GM18951 (cell line): ENCODE measurements around the gene CIB2.

ENCODE experiments used
- POLR2A ChIP-seq: IDR thresholded peaks from 4 replicates; pipeline ENCODE4 v1.6.1; 2011; ENCODE audit warnings: mild to moderate bottlenecking; ENCODE audit not compliant: insufficient read length, insufficient read depth; ENCODE audit errors: extremely low read depth
- in situ Hi-C: fragments of 300-500 bp; cut with MboI; formaldehyde crosslinking; loops from one replicate; pipeline ENCODE4 v1.12.0; 2022; ENCODE audit warnings: low sequenced_read_pairs, mixed read lengths, inconsistent platforms; ENCODE audit not compliant: unreplicated experiment

The CIB2 gene

GRCh38 chr15:78070049-78070700 is 61.1 kb downstream of the CIB2 start:
- in situ Hi-C loops: no loop called here
- no peak for TF ChIP-seq POLR2A

GRCh38 chr15:78069462-78070029 is 61.7 kb downstream of the CIB2 start:
- in situ Hi-C loops: no loop called here

GRCh38 chr15:78069052-78069414 is 62.2 kb downstream of the CIB2 start:
- no peak for TF ChIP-seq POLR2A
- in situ Hi-C loops: no loop called here

More at GRCh38 chr15:78069462-78070029, 61.7 kb downstream of the CIB2 start:
- no peak for TF ChIP-seq POLR2A

- TF ChIP-seq POLR2A: no peak
- in situ Hi-C loops: no loop called here
These were observed 63.7 kb downstream of the CIB2 start for GRCh38 chr15:78067328-78068228.

- in situ Hi-C loops: no loop called here
- TF ChIP-seq POLR2A: peak; percentile 42
These were observed 65.0 kb downstream of the CIB2 start for GRCh38 chr15:78065973-78066946.

GRCh38 chr15:78065284-78065872 is 65.9 kb downstream of the CIB2 start:
- in situ Hi-C loops: no loop called here
- no peak for TF ChIP-seq POLR2A

GRCh38 chr15:78064544-78064943 is 66.7 kb downstream of the CIB2 start:
- TF ChIP-seq POLR2A: no peak
- in situ Hi-C loops: no loop called here

- TF ChIP-seq POLR2A: no peak
- in situ Hi-C loops: no loop called here
These were observed 67.3 kb downstream of the CIB2 start for GRCh38 chr15:78063970-78064385.

- TF ChIP-seq POLR2A: no peak
- in situ Hi-C loops: no loop called here
These were observed 68.0 kb downstream of the CIB2 start for GRCh38 chr15:78063217-78063616.

GRCh38 chr15:78061963-78062427 is 69.2 kb downstream of the CIB2 start:
- TF ChIP-seq POLR2A: no peak
- in situ Hi-C loops: no loop called here

GRCh38 chr15:78060232-78060631 is 71.0 kb downstream of the CIB2 start:
- no peak for TF ChIP-seq POLR2A
- in situ Hi-C loops: no loop called here
